ENCODE results near the gene KIF1A. TPM values are rescaled to one million over a fixed set of nuclear protein-coding genes. Genes with fewer than 3 reads are reported as not detected.
"Not testable (repeated sequence)": the region's sequence is repeated elsewhere in the genome, so short reads cannot be mapped to it uniquely, and the experiment has no call there.

The KIF1A gene
- total RNA-seq, 1 donor from 2014 or later, result 1.2 TPM

DNA sequence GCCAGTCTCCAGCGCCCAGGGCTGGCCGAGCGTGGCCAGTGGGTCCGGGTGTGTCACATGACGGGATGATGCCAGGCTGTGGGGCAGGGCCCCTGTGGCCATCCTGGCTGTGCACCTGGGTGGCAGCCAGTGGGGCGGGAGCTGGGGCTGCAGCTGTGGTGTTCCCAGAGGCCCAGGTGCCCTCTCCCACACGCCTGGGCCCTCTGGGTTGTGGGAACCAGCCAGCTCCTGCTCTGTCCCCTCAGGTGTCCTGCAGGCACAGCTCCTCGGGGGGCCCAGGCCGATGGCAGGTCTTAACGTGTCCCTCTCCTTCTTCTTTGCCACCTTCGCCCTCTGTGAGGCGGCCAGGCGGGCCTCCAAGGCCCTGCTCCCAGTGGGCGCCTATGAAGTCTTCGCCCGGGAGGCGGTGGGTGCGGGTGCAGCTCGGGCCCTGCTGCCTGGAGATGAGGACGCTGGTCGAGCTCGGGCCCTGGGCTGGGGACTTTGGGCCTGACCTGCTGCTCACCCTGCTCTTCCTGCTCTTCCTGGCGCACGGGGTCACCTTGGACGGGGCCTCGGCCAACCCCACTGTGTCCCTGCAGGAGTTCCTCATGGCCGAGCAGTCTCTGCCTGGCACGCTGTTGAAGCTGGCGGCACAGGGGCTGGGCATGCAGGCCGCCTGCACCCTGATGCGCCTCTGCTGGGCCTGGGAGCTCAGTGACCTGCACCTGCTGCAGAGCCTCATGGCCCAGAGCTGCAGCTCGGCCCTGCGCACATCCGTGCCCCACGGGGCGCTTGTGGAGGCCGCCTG lies 128.2 kb downstream of the KIF1A start, which contains the start of gene AQP12A:
TSS of gene AQP12A (plus strand) at position 236 of the 790 bp plus-strand sequence. CDS start at position 284, 48 bp downstream.
- DNase-seq (ENCODE audit: extremely low read depth, low read depth, low spot score), result not testable (repeated sequence)

DNA sequence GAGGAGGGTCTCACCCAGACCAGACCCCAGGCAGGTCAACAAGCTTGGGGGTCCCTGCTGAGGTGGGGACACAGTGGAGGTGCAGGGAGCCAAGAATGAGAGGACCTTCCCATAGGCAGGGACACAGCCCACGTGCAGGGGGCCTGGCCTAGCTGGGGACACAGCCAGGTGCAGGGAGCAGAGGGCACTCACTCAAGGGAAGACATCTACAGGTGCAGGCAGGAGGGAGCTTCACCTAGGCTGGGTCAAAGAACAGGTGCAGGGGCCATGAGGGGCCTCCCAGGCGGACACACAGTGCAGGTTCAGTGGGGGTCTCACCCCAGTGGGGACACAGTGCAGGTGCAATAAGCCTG lies 129.0 kb downstream of the KIF1A start:
- DNase-seq (ENCODE audit: extremely low read depth, low read depth, low spot score), result not testable (repeated sequence)

DNA sequence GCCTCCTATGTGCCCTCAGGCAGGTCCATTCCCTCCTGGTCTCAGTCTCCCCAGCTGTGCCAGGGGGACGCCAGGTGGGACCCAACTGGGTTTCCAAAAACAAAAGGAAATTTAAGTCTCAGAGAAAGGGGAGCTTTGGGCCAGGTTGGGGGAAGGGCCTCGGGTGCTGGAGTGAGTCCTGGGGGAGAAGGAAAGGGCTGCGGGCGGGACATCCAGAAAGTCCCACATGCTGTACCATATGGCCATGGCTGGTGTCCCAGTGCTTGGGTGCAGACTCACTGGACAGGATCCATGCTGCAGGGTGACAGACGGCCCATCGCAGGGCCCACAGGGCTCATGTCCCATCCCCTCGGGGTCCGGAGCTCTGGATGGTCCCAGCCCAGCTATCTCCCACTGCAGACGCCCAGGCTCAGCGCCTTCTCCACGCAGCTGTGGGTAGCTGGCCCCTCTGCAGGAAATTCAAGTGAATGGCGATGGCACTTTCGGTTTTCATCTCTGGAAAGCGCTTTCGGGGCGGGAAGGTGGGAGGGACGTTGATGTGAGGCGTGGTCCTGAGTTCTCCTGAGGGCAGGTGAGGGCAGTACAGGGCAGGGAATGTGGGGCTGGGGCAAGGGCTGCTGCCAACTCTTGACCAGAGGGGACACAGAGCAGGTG lies 129.5 kb downstream of the KIF1A start:
- not testable (repeated sequence) for DNase-seq (ENCODE audit: extremely low read depth, low read depth, low spot score)

DNA sequence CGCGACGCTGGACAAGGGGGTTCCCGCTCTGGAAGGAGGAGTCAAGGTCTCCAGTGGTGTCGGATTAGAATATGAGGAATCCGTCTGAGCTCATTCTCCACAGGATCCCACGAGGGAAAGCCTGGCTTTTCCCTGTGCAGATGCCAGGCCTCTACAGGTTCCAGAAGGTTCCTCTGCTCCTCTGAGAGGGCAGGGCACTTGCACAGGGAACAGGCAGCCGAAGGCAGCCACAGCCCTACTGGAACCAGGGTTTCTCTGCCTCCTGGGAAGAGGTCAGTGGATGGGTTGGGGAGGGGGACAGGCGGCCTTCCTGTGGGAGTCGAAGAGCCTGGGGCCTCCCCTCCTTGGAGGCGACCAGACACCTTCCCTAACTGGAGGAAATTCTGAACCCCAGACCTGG lies 130.0 kb downstream of the KIF1A start:
- no peak for DNase-seq (ENCODE audit: extremely low read depth, low read depth, low spot score)

DNA sequence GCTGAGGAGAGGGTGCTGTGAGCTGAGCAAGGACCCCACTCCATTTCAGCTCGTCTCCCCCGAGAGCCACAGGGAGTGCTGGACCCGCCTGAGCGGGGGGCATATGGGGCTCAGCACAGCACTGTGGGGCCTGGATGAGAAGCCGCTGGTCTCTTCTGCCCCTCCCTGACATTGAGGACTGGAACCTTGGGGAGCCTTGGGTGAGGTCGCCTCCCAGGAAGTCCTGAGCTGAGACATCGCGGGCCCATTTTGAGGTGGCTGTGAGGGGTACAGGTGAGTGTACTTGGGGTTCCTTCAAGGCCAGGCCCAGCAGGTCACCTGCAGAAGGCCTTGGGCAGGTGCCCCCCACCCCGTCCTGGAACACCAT lies 131.5 kb downstream of the KIF1A start:
- no peak for DNase-seq (ENCODE audit: extremely low read depth, low read depth, low spot score)

DNA sequence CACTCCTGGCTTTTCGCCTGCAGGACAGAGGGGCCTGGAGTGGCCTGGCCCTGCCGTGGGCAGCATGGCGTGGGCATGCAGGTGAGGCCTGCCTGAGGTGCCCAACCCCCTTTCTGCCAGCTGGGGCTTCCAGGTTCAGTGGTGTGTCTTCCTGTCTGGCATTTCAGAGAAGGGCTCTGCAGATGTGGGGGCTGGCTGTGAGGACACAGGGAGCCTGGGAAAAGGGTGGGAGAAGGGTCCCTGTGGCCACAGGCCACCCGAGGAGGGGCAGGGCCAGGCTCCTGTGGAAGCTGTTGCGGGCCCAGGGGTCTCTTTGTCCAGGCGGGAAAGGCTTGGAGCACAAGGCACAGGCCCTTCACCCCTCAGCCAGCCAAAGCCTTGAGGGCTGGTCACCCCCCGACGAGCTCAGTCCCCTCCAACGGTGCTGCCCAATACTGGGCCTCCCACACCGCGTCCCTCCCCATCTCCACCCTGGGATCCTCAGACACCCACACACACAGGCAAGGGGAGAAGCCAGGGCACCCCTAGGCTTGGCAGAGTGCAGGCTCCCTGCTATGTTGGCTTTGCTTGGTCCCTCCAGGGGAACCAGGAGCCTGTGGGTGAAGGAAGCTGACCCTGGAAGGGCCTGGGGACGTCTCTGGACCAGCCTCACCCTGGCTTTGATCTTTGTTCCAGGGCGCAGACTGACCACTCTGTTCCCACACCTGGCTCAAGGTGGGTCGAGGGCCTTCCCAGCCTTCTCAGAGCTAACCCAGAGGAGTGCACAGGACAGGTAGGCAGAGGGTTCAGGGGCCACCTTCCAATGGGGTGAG lies 132.1 kb downstream of the KIF1A start:
- no peak for DNase-seq (ENCODE audit: extremely low read depth, low read depth, low spot score)

DNA sequence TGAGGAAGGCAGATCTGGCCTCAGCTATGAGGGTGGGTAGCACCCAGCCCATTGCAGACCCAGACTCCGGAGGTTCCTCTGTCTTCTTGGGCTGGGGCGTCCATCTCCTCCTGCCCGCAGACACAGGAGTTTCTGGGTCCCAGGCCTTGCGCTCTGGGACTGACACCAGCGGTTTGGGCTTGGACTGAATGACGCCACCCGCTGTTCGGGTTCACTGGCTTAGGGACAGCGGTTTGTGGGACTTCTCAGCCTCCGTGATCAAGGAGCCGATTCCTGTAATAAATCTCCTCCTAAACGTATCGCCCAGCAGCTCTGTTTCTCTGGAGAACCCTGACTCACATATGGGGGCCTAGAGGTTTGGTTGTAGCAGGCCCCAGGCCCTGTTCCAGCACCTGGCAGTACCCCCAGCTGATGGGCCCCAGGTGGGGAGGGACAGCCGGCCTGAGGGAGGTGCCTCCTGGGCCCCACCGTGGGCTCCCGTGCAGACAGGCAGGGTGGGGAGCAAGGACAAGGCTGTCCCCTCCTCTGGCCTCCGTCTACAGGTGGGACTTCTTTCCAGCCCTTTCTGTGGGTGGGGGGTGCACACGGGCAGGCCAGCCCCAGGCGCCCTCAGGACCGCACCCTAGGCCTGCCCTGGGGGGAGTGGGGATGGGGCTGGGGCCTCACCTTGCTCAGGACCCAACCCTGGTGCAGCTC lies 132.8 kb downstream of the KIF1A start:
- no peak for DNase-seq (ENCODE audit: extremely low read depth, low read depth, low spot score)

DNA sequence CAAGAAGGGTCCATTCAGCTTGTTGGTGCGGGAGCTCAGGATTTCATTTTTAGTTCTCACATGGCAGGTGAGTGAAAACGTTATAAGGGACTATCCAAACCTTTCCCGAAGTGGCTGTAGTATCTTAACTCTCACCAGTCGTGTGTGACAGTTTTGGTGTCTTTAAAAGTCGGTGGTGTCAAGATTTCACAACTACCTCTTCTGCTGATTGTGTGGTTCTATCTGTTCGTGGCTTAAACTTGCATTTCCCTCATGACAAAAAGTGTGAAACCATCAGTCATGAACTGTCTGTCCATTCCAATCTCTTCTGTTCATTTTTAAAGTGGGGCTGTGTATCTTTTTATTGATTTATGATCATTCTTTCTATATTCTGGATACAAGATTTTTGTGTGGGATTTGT lies 133.6 kb downstream of the KIF1A start:
- no peak for DNase-seq (ENCODE audit: extremely low read depth, low read depth, low spot score)

DNA sequence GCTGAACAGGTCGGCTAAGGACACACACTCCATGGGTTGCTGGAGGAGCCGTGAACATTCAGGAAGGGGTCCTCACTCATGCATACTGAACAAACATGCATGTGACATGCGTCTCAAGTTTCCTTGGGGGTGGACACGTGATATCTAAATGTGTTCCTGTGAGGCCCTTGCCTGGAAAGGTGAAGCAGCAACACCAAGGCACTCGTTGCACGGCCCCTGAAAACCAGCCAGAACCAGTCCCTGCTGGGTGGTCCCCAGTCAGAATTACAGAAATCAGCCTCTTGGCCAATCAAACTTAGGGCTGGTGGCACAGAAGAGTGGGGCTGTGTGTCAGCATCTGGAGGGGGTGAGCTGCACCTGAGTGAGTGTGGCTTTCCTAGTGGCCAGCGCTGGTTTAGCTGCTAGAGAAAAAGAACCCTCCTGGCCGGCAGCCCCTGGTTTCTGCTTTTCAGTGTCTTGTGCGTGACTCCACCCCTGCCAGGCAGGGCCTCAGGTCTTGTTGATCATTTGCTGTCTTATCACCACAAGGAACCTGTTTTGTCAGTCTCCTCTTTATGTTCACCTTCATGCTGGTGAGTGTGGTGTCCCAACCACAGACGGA lies 134.1 kb downstream of the KIF1A start:
- no peak for DNase-seq (ENCODE audit: extremely low read depth, low read depth, low spot score)

DNA sequence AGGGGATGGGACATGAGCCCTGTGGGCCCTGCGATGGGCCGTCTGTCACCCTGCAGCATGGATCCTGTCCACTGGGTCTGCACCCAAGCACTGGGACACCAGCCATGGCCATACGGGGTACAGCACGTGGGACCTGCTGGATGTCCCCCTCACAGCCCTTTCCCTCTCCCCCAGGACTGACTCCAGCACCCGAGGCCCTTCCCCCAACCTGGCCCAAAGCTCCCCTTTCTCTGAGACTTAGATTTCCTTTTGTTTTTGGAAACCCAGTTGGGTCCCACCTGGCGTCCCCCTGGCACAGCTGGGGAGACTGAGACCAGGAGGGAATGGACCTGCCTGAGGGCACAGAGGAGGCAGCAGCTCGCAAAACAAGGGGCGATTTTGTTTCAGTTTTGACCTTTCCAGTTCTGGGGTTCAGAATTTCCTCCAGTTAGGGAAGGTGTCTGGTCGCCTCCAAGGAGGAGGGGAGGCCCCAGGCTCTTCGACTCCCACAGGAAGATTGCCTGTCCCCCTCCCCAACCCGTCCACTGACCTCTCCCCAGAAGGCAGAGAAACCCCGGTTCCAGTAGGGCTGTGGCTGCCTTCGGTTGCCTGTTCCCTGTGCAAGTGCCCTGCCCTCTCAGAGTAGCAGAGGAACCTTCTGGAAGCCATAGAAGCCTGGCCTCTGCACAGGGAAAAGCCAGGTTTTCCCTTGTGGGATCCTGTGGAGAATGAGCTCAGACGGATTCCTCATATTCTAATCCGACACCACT lies 135.9 kb downstream of the KIF1A start:
- DNase-seq (ENCODE audit: extremely low read depth, low read depth, low spot score), result not testable (repeated sequence)

DNA sequence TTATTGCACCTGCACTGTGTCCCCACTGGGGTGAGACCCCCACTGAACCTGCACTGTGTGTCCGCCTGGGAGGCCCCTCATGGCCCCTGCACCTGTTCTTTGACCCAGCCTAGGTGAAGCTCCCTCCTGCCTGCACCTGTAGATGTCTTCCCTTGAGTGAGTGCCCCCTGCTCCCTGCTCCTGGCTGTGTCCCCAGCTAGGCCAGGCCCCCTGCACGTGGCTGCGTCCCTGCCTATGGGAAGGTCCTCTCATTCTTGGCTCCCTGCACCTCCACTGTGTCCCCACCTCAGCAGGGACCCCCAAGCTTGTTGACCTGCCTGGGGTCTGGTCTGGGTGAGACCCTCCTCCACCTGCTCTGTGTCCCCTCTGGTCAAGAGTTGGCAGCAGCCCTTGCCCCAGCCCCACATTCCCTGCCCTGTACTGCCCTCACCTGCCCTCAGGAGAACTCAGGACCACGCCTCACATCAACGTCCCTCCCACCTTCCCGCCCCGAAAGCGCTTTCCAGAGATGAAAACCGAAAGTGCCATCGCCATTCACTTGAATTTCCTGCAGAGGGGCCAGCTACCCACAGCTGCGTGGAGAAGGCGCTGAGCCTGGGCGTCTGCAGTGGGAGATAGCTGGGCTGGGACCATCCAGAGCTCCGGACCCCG lies 136.6 kb downstream of the KIF1A start:
- DNase-seq (ENCODE audit: extremely low read depth, low read depth, low spot score), result not testable (repeated sequence)

DNA sequence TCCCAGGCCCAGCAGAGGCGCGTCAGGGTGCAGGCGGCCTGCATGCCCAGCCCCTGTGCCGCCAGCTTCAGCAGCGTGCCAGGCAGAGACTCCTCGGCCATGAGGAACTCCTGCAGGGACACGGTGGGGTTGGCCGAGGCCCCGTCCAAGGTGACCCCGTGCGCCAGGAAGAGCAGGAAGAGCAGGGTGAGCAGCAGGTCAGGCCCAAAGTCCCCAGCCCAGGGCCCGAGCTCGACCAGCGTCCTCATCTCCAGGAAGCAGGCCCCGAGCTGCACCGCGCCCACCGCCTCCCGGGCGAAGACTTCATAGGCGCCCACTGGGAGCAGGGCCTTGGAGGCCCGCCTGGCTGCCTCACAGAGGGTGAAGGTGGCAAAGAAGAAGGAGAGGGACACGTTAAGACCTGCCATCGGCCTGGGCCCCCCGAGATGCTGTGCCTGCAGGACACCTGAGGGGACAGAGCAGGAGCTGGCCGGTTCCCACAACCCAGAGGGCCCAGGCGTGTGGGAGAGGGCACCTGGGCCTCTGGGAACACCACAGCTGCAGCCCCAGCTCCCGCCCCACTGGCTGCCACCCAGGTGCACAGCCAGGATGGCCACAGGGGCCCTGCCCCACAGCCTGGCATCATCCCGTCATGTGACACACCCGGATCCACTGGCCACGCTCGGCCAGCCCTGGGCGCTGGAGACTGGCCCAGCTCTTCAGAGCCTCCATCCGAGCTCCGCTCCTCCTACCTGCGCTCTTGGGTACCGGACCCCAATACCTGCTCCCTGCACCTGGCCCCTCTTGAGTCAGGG lies 137.4 kb downstream of the KIF1A start, which contains the start of gene AQP12B:
TSS of gene AQP12B (minus strand) at position 455 of the 794 bp plus-strand sequence. CDS start at position 407, 48 bp downstream.
- DNase-seq (ENCODE audit: extremely low read depth, low read depth, low spot score), result not testable (repeated sequence)

DNA sequence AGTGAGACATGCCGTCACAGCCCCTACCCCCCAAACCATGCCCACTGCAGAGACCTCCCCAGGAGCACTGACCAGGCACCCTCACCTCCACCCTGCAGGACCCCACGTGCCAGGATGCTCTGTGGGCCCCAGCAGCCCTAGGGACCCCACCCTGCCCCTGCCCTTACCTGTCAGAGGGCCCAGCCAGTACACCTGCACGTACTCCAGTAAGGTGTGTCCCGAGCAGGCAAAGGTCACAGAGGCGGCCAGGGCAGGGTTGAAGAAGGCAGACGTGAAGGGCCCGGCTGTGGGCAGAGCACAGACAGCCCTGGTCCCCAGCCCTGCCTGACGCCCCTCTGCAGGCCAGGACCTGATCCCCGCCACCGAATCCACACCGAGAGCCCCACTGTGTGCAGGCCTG lies 139.8 kb downstream of the KIF1A start:
- not testable (repeated sequence) for DNase-seq (ENCODE audit: extremely low read depth, low read depth, low spot score)

DNA sequence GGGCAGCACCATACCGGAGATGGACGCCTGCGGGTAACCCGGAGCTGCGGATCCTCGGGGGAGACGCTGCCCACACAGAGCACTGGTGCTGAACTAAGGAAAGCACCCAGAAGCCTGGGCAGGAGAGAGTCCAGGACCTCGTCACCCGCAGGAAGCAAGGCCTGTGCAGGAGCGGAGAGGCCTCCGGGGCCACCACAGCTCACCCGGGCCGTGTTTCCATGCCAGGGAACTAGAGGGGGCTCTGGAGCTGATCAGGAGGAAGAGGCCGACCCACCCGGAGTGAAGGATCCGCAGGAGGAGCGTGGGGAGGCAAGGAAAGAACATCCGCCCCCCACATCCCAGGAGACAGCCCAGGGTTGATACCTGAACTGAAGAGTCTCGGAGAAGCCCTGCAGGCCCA lies 141.1 kb downstream of the KIF1A start:
- not testable (repeated sequence) for DNase-seq (ENCODE audit: extremely low read depth, low read depth, low spot score)

DNA sequence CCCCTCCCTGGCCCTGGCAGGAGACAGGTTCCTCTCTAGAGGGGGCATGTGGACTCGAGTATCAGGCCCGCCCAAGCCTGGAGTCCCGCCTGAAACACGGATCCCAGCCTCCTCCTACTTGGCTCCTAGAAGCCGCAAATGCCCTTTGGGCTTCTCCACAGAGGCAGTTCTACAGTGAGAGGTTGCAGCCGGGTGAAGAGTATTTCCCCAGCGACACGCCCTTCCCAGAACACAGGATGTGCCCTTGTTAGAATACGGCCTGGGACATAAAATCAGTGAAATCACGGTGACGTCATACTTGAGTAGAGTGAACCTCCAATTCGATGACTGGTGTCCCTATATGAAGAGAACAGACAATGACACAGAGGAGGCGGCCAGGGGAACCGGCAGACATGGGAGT lies 142.0 kb downstream of the KIF1A start:
- not testable (repeated sequence) for DNase-seq (ENCODE audit: extremely low read depth, low read depth, low spot score)

DNA sequence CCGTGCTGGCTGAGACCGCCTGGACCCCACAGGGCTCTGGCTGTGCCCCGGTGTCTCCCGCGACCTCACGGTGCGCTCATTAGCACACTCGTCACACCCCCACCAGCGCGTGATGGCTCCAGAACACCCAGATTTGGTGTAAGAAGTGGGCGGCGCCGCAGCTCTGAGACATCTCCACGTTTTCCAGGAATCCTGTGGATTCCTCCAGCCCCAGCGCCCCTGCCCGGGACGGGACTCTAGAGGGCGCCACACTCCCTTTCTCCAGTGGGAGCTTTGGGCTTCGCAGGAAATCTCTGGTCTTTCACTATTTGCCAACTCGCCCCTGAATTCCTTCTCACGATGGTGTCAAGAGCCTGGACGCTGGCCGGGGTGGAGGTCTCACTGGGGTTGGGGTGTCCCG lies 144.7 kb downstream of the KIF1A start:
- not testable (repeated sequence) for DNase-seq (ENCODE audit: extremely low read depth, low read depth, low spot score)

DNA sequence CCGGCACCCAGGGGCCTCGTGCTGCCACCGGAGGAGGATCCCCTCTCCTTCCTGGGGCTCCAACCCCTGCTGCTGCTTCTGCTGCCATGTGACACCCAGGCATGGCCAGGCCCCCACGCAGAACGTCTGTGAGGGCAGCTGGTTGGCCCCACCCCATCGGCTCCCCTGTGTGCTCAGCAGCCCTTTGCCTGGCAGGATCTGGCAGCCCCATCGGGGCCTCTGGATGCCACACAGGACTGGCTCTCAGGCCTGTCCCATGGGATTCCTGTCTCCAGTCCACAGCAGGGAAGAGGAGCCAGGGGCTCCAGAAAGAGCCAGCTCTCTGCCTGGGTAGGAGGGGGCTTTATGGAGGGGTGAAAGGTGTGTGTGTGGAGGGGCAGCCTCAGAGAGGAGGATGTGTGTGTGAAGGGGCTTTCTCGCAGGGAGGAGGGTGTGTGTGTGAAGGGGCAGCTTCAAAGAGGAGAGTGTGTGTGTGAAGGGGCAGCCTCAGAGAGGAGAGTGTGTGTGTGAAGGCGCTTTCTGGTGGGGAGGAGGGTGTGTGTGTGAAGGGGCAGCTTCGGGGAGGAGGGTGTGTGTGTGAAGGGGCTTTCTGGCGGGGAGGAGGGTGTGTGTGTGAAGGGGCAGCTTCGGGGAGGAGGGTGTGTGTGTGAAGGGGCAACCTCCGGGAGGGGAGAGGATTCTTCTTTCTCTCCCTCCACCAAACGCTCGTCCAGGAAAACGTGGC lies 145.4 kb downstream of the KIF1A start:
- DNase-seq (ENCODE audit: extremely low read depth, low read depth, low spot score), result not testable (repeated sequence)

All from glomerular endothelial cell (primary cell).